ENCODE data around the gene HTATSF1. TPM values are rescaled to one million over a fixed set of nuclear protein-coding genes. Genes with fewer than 3 reads are reported as not detected.

HTATSF1 gene, protein sequence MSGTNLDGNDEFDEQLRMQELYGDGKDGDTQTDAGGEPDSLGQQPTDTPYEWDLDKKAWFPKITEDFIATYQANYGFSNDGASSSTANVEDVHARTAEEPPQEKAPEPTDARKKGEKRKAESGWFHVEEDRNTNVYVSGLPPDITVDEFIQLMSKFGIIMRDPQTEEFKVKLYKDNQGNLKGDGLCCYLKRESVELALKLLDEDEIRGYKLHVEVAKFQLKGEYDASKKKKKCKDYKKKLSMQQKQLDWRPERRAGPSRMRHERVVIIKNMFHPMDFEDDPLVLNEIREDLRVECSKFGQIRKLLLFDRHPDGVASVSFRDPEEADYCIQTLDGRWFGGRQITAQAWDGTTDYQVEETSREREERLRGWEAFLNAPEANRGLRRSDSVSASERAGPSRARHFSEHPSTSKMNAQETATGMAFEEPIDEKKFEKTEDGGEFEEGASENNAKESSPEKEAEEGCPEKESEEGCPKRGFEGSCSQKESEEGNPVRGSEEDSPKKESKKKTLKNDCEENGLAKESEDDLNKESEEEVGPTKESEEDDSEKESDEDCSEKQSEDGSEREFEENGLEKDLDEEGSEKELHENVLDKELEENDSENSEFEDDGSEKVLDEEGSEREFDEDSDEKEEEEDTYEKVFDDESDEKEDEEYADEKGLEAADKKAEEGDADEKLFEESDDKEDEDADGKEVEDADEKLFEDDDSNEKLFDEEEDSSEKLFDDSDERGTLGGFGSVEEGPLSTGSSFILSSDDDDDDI
- 68.5 TPM for total RNA-seq

DNA sequence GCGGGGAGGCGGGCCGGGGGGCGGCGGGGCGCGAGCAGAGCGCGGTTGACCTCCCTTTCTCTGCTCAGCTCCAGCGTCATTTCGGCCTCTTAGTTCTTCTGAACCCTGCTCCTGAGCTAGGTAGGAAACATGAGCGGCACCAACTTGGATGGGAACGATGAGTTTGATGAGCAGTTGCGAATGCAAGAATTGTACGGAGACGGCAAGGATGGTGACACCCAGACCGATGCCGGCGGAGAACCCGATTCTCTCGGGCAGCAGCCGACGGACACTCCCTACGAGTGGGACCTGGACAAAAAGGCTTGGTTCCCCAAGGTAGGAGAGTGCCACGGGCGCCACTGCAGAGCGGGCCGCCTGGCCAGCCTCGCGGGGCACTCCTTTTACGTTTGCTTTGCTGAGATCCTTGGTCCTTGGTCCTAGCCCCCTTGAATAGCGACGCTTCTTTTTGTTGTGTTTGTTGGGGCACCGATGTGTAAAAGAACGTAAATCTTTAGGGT, at the start of gene HTATSF1:
Gene HTATSF1 (plus strand): TSS at position 37 of the 497 bp plus-strand sequence. CDS start 93 bp downstream, at position 130.
- peak in 1 of 2 donors; percentile 7 for DNase-seq (ENCODE audit: low spot score in 2 of 2)
- no peak for FAIRE-seq

DNA sequence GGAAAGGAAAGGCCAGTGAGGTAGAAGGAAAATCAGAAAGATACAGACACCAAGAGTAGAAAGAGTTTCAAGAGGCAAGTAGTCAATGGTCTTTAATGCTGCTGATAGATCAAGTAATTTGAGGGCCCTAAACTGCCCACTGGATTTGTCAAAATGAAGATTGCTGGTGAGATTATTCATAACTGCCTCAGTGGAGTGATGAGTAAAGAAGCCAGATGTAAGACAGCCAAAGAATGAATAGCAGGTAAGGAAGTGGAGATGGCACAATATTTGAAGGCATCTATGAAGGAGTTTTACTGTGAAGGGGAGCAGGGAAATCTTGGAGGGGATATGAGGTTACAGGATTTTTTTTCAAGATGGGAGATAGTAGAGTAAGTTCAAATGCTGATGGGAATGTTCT, 49.4 kb upstream of the HTATSF1 start:
- no peak for FAIRE-seq
- no peak for DNase-seq (ENCODE audit: low spot score in 2 of 2)

DNA sequence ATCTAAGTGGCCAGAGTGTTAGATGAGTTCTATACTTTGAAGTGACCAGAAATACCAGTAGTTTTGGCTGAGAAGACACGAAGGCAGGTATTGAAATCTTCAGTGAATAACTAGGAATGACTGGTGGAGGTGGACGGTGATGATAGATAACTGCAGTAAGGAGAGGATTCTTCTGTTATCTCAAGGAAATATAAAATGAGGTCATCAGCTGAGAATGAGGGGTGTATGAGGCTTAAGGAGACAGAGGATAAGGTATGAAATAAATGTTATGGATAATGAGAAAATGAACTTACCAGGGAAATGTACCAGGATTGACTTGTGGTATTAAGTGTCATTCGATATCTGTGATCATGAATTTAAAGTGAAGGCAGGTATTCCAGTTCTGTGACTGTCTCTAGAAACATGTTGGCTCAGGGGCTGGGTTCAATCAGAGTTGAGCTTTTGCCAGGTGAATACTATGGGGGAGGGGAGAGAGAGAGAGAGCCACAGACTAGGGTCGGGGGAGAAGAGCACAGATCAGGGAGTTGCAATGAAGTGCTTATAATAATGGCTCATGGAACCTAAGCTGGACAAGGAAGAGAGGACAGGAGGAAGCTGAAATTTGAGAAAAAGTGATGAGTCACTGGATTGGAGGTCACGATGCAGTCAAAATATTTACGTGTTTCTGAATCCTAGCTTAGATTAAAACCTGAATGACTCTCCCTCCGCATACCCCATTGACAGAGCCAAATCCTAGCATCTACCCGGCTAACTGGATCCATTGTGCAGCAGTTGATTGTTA, 47.2 kb upstream of the HTATSF1 start:
- FAIRE-seq (no peak), DNase-seq (ENCODE audit: low spot score in 2 of 2) (no peak)

DNA sequence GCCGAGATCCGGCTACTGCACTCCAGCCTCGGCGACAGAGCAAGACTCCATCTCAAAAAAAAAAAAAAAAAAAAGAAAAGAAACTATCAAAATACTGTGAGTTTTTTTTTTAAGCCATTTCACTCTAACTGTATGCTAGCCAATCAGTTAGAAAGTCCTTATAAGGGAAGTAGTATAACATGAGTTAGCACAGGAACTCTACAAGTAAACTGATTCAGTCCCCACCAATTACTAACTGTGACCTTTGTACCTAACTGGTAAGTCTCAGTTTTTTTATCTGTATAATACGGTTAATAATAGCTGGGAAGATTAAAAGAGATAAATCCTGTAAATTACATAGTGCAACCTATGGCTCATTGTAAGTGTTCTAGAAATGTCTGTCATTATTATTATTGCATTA, 44.8 kb upstream of the HTATSF1 start:
- DNase-seq (ENCODE audit: low spot score in 2 of 2), result no peak
- no peak for FAIRE-seq

DNA sequence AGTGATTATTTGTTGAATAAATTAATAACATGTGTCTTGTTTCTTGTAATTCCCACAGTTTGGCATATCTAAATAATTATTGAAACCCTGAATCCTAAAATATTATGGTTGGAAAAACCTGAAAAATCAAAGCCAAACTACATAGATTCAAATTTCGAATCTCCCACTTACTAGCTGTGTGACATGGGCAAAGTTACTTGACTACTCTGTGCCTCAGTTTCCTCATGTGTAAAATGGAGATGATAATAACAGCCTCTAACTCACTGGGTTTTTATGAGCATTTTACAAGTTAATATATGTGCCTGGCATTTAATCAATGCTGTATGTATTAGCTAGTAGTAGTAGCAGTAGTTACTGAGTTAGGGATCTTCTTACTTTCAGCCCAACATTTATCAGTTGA, 44.3 kb upstream of the HTATSF1 start:
- FAIRE-seq (no peak), DNase-seq (ENCODE audit: low spot score in 2 of 2) (no peak)

DNA sequence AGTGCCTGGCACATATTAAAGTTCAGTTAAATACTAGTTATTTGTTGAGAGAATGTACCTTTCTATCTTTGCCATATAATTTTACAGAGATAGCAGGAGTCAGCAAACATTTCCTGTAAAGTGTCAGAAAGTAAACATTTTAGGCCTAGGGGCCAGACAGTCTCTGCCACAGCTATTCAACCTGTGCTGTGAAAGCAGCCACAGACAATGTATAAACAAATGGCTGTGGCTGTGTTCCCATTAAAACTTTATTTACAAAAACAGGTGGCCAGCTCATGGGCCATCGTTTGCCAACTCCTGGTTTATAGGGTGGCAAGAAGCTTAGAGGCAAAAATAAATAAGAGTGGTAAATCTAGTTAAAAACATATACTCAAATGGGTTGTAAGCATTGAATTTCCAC, 43.6 kb upstream of the HTATSF1 start:
- no peak for FAIRE-seq

DNA sequence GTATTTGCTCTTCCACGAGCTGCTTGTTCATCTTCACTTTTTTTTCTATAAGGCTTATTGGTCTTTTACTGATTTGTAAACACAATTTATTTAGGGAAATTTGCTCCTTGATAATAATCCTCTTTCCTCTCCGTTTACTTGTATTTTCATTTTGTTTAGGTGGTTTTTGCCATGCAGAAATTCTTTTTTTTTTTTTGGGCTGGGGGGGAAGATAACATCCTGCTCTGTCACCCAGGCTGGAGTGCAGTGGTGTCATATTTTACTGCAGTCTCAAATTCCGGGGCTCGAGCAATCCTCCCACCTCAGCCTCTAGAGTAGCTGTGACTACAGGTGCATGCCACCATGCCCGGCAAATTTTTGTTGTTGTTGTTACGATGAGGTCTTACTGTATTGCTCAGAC, 41.3 kb upstream of the HTATSF1 start:
- DNase-seq (ENCODE audit: low spot score in 2 of 2), result no peak
- no peak for FAIRE-seq

More for the DNA sequence above, 43.6 kb upstream of the HTATSF1 start:
- no peak for DNase-seq (ENCODE audit: low spot score in 2 of 2)

DNA sequence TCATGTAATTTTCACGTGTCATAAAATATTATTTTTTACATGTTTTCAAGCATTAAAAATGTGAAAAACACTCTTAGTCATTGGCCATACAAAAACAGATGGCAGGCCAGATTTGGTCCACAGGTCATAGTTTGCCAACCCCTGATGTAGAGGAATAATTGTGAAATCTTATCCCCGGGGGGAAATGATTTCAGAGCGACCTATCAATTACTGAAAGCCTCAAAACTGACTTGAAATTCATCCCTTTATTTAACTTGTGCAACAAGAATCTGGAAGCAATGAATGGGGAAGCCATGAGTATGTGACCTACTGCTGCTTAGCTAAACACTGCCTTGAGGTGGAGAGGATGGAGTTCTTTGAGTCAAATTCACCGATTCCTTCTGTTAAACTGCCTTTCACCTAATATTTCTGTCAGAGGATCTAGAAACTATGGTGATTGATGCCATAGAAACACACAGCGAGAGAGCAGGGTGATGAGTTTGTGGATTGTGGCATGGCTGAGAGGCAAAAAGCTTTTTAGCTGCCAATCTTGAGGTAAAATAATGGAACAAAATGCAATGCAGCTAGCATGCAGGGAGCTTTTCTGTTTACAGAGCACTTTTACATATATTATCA, 40.0 kb upstream of the HTATSF1 start:
- no peak for FAIRE-seq
- DNase-seq (ENCODE audit: low spot score in 2 of 2), result no peak

DNA sequence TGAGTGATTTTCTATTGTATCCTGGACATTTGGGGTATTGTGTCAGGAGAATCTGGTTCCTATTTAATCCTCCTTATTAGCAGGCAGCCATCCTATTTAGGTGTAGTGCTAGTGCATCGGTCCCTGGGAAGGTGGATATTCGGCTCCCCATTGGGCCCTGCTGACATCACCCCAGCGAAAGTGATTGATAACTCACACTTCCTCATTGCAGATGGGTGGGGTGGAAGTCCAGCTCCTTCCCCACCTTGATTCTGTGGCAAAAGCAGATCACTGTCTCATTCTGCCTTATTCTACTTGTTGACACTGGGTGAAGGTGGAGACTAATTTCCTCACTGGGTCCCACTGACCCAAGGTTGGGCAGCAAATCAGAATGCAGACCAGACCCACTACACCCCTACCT, 32.8 kb upstream of the HTATSF1 start:
- no peak for FAIRE-seq

DNA sequence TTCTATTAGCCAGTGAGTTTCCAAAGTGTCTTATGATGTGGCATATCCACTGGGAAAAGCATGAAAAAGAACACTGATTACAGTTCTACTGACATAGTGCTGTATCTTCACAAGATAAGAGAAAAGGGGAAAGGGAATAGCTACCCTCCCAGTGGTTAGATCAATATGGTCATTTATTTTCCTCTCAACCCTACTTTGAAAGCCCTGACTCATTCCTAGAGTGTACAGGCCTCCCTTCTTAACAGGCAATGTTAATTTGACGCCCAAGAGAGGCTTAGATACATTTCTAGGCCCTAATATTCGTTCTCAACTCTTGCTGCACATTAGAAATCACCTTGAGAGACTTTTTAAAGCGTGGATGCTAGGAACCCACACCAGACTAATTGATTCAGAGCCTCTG, 30.1 kb upstream of the HTATSF1 start:
- no peak for DNase-seq (ENCODE audit: low spot score in 2 of 2)
- FAIRE-seq, result no peak

More for the DNA sequence above, 32.8 kb upstream of the HTATSF1 start:
- no peak for DNase-seq (ENCODE audit: low spot score in 2 of 2)

DNA sequence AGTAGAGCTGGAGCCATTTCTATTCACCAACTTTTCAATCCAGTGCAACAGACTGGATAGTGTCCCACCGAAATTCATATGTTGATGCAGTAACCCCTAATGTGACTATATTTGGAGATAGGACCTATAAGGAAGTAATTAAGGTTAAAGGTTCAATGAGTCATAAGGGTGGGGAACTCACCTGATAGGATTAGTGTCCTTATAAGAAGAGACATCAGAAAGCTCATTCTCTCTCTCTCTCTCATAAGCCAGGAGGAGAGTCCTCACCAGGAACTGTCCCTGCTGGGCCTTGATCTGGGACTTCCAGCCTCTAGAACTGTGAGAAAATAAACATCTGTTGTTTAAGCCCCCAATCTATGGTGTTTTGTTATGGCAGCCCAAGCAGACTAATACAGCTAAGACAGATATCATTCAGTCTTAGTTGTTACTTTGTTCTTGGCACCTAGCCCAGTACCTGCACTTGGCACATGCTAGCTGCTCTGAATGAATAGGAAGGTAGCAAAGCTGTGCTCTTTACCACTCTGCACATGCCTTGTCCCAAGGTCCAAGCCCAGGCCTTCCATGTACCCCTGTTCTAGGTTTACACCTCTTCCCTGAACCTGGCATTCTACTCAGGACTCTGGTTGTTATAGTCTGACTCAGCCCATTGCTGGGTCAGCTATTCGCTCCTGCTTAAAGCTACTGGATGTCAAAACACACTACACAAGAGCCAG, 28.8 kb upstream of the HTATSF1 start:
- FAIRE-seq (no peak), DNase-seq (ENCODE audit: low spot score in 2 of 2) (no peak)

DNA sequence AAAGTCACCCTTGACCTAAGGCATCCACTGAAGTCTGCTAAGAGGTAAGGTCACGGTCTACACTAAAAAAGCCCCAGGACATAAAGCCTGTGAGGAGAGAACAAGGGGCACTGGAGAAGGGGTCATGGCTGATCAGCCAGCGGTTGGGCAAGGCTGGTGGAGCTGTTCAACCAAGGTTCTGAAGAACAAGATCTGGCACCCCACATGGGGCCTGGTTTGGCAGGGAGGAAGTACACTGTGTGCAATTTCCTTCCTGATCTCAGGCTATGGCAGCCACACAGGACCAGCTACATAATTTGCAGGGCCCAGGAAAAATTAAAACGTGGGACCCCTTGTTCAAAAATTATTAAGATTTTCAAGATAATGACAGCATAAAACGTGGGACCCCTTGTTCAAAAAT, 23.7 kb upstream of the HTATSF1 start:
- no peak for DNase-seq (ENCODE audit: low spot score in 2 of 2)
- no peak for FAIRE-seq

DNA sequence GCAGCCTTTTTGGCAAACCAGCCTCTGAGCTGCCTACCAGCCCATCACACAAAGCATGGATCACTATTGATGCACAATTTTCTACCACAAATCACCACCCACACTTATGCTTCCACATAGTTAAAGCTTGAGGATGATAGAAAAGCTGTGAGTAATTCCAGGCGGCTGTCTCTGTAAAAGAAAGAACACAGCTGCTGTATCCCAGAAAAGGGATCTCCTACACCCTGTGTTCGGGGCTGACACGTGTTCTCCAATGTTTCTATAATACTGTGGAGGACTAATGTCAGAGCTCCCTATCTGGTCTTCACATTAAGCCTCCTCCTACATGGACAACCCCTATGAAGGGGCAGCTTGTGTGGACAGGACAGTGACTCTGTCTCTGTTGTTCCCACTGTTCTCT, 22.2 kb upstream of the HTATSF1 start:
- no peak for FAIRE-seq

DNA sequence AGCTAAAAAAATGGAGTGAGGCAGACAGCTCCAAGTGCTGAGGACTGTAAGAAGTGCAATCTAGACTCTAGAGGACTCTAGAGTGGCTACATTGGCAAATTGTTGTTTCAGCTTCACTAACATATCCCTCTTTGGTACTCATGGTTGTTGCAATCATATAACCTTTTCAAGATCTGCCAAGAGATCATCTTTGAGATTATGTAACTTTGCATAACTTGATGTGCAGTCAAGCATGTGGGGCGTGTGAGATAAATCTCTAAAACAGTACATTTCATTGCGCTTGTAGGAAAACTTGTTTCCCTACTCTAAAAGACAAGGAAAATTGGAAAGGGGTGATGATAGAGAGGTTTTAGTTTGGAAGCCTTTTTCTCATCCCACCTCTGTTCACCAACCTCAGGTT, 20.9 kb upstream of the HTATSF1 start:
- no peak for FAIRE-seq
- no peak for DNase-seq (ENCODE audit: low spot score in 2 of 2)

More for the DNA sequence above, 22.2 kb upstream of the HTATSF1 start:
- no peak for DNase-seq (ENCODE audit: low spot score in 2 of 2)

DNA sequence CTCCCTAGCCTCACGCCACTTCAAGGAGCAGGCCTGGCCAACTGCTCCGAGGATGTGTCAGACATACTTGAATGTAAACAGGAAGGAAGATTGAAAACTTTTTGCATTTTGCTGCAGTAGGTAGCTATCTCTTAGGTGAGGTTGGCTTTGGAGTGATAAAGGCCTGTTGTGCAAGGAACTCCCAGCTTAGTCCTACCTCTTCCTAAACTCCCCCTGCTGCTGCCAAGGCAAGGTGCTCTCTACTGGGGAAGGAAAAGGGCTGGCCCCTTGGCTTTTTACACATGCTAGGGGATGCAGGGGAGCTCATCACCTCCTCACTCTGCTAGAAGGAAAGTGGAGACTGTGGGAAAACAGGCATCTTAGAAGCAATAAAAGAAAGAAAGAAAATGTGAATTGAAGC, 20.4 kb upstream of the HTATSF1 start:
- DNase-seq (ENCODE audit: low spot score in 2 of 2) (no peak), FAIRE-seq (no peak)

DNA sequence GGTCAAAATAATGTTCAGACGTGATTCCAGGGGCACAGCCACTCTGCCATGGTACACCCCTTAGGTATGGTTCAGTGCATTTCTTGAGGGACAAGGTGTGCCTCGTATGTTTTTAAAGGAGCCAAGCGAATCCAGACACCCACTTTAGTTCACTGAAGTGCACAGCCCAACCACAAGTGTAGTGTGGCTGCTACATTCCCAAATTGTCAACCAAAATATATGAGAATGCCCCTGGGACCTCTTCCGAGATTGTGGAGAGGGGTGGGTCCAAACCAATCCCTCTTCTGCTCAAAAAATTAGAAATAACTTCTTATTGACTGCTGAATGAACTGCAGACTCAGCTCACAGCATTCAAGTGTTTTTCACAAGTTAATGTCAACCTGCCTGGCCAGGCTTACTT, 17.0 kb upstream of the HTATSF1 start:
- FAIRE-seq (no peak), DNase-seq (ENCODE audit: low spot score in 2 of 2) (no peak)

DNA sequence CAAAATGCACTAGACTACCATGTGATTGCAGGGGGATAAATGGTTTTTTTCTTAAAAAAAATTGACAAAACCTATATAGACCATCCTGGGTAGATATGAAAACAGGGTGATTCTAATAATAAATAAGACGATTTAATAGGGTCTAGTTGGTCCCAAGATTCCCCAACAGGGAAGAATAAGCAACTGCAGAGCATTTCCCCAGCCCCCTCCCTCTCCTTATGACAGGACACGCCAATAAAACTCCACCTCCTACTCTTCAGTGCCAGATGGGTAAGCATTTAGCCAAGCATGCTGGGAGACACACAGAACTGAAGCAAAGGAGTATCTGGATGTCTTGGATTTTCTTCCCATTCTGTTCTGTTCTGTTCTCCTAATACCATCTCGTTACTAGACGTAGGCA, 9.7 kb upstream of the HTATSF1 start, which contains the start of gene BRS3:
Gene BRS3 (plus strand): TSS at position 301 of the 400 bp plus-strand sequence. CDS start 168 bp downstream, outside the sequence.
- DNase-seq (ENCODE audit: low spot score in 2 of 2) (no peak), FAIRE-seq (no peak)

DNA sequence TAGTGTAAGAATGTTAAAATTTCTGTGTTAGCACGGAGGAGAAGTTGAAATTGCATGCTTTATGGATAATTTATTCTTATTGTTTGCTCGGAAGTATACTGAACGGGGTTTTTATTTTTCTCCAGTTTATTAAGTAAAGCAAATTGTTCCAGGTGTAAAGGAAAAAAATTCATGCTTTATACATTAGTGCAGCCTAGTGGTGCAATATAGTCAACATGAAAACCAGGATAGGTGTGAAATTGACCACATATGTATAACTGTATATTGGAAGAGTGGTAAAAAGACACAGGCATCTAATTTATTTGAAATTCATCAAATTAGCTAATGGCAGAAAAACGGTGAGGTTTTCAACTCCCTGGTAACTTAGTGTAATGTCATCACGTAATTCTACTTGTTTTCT, 8.7 kb upstream of the HTATSF1 start:
- no peak for FAIRE-seq

DNA sequence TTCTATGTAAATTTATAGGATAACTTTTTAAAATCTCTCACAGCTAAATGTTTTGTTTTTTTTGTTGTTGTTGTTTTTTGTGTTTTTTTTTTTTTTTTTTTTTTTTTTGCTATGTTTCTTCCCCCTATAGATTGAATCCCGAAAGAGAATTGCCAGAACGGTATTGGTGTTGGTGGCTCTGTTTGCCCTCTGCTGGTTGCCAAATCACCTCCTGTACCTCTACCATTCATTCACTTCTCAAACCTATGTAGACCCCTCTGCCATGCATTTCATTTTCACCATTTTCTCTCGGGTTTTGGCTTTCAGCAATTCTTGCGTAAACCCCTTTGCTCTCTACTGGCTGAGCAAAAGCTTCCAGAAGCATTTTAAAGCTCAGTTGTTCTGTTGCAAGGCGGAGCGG, 5.6 kb upstream of the HTATSF1 start:
- no peak for FAIRE-seq

More for the DNA sequence above, 8.7 kb upstream of the HTATSF1 start:
- no peak for DNase-seq (ENCODE audit: low spot score in 2 of 2)

DNA sequence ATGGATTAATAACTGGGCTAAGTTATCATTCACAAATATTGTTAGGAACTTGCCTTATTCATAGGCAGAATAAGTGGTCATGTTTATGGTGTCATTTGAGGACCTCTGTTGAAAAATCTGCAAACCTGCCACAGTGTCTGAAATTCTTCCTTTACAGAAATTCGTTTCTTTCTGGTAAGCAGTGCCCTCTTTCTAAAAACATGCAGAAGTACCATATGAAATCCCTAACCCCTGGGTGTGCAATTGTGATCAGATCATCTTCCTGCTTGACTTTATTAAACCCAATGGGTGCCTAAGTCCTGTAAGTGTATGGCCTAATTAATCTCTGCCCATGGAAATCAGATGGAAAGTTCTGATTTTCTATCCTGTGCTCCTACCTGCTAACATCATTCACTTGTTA, 4.4 kb upstream of the HTATSF1 start:
- no peak for FAIRE-seq
- DNase-seq (ENCODE audit: low spot score in 2 of 2), result no peak

More for the DNA sequence above, 5.6 kb upstream of the HTATSF1 start:
- no peak for DNase-seq (ENCODE audit: low spot score in 2 of 2)

Measured in frontal cortex (tissue), 4 donors.